HG02678 (cell line): ENCODE data around the gene APP.
A peak's percentile ranks its signal among the peaks of the same experiment; 100 is the strongest.
"Not testable (repeated sequence)": the region's sequence is repeated elsewhere in the genome, so short reads cannot be mapped to it uniquely, and the experiment has no call there.

Source experiments
- ATAC-seq: cut with Tn5 transposase; IDR thresholded peaks from one replicate; pipeline ENCODE4 v1.9.1; 2021; ENCODE audit warnings: mild to moderate bottlenecking, moderate library complexity; ENCODE audit not compliant: unreplicated experiment

The APP gene

DNA sequence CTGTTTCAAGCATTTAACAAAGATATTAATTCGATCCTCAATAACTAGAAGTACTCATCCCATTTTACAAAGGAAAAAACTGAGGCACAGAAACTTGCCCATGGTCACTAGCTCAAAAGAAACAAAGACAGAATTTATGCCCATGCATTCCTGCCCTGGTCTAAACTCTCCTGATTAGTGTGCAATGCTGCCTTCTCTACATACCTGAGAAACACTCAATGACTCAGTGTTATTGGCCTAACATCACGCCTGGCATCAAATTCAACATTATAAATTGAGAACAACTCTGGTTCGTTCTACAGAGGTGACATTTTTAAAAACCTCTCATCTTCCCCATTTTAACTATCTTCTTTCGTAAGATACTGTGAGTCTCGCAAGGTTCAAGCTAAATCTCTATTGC is 5.2 kb downstream of the APP start:
- ATAC-seq = no peak

DNA sequence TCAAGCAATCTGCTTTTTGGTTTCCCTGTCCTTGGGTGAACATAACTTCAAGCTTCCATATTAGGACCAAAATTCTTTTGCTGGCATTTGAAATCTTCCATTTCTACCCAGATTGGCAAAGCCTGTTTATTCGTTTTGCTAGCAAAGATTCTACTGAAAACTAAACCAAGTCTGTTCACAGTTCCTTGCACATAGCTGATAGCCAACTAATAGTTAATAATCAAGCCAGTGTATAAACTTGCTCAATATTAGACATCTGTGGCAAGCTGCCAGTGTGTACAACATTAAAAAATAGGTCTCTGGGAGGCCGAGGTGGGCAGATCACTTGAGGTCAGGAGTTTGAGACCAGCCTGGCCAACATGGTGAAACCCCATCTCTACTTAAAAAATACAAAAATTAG is 6.3 kb downstream of the APP start:
- no peak for ATAC-seq

GRCh38 chr21:26162081-26162480 is 8.5 kb downstream of the APP start:
- no peak for ATAC-seq

DNA sequence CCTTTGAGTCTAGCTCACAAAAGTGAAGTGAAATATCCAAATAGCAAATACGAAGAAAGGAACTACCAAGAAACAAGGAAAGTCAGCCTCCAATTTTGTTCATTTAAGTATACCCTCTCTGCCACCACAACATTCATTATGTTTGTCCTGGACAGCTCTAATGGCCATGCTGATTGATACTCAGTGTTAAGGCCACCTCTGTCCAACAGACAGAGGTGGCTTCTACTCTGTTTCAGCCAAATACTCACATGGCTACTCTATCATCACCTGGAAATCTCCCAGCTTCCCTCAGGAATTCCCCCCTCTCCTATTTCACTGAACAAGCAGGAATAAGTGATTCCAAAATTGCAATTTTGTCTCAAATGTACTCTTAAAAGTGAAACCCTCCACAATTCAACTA is 10.7 kb downstream of the APP start:
- no peak for ATAC-seq

DNA sequence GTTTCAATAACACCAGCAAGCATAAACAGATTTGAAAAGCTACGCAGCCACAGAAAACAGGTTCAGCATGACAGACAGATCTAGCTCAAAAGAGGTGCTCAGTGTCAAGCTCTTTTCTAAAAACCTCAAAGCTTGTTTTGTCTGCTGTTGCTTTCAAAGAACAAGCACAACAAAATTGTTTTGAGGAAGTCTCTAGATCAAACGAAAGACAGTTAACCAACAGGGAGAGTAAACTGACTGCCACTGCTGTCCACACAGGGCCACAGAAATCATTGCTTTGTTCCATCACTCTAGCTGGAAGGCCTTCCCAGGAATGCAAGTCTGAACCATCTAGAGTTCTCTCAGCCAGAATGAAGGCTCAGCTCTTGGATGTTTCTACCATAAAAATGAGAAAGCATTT is 12.8 kb downstream of the APP start:
- ATAC-seq = no peak

GRCh38 chr21:26154753-26155152 is 15.8 kb downstream of the APP start:
- no peak for ATAC-seq

DNA sequence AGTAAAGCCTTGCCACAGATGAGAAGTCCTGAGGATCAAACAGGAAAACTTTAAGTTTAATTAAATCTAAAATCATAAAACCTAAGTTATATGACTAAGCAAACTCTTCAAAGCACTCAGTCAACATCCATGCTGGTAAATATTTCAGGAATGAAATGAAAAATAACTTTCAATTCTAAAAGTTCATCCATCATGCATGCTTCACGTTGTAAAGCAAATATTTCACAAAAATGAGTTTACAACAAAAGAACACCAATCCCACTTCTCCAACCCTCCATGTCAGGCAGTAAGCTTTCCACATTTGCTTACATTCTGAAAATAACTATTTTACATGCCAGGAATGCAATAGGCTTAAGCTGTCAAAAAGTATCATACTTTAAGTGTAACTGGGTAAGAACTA is 16.8 kb downstream of the APP start:
- ATAC-seq = no peak

GRCh38 chr21:26148840-26149354 is 21.7 kb downstream of the APP start:
- ATAC-seq = no peak

GRCh38 chr21:26148071-26148839 is 22.3 kb downstream of the APP start:
- no peak for ATAC-seq

DNA sequence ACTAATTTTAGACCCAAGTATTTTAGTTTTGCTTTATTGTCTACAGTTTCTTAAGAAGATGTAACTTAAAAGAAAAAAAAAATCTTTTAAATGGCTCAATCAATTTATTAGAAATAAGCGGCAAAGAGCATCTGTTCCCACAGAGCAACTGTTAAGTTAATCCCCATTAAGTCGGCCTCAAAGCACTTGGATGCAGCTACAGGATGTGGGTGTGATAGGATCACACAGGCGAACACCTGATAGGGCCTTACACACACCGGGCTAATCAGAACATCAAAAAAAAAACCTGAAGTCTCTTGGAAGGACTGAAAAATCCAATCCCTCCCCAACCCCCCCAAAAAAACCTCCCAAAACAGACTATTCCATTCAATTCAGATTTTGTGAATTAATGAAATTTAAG is 23.0 kb downstream of the APP start:
- ATAC-seq = no peak

DNA sequence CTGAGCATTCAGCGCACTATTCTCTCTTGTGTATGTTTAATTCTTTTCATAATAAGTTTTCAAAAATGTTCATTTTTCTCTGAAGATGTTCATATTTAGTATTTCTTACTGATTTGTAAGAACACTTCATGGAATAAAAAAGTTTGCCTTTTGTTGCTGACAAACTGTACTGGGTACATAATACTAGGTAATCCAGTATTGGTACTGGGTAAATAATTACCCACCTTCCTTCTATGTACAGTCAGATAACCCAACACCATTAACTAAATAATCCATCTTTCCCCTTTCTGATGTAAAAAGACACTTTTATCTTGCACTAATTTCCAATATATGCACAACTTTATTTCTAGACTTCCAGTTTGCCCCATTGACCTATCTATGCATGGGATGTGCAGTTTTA is 23.9 kb downstream of the APP start:
- ATAC-seq = no peak

DNA sequence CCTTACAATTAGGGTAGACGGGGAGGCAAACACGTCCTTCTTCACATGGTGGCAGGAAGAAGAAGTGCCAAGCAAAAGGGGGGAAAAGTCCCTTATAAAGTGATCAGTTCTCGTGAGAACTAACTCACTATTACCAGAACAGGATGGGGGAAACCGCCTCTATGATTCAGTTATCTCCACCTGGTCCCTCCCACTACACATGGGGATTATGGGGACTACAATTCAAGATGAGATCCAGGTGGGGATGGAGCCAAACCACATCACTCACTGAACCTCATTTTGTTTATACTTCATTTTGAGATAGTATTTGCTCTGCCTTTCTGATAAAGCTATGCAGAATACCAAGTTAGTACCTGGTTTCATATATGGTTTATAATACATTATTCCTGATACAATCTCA is 26.5 kb downstream of the APP start:
- no peak for ATAC-seq

DNA sequence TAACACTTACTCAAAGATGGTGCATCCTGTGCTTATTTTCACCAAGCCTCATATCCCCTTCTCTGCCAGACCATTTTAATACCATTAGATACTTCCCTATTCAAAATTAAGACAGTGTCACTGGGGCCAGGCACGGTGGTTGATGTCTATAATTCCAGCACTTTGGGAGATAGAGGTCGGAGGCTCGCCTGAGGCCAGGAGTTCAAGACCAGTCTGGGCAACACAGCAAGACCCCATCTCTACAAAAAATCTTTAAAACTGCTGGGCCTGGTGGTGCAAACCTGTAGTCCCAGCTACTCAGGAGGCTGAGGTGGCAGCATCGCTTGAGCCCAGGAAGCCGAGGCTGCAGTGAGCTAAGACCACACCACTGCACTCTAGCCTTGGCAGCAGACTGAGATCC is 28.2 kb downstream of the APP start:
- ATAC-seq = no peak

GRCh38 chr21:26140926-26141325 is 29.6 kb downstream of the APP start:
- no peak for ATAC-seq

- ATAC-seq = no peak
These were observed 30.4 kb downstream of the APP start for GRCh38 chr21:26140164-26140579.

DNA sequence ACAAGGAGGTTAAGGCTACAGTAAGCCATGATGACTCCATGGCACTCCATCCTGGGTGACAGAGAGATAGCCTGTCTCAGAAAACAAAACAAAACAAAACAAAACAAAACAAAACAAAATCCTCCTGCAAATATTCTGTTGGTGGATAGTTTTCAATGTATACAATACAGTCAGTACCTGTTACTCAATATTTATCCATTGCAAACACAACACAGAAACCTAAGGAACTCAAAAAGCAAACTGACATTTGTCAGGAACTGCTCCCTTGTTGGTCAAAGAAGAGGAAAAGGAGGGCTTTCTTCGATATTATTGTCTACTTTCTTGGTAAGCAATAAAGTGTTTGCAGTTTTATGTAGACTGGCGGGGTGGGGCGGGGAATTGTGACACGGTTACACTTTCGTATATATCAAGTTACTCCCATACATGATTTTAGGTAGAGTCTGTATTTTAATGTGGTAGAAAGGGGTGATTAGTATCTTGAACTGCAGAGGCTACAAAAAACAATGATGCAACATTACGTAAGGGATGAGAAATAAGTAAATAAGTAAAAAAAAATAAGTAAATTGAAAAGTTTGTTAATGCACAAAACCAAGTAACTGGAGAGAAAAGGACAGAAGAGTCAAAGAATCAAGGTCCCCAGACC is 31.8 kb downstream of the APP start:
- ATAC-seq = no peak

GRCh38 chr21:26137379-26138060 is 33.0 kb downstream of the APP start:
- peak; percentile 35 for ATAC-seq

GRCh38 chr21:26136671-26137070 is 33.9 kb downstream of the APP start:
- ATAC-seq = peak; percentile 98

DNA sequence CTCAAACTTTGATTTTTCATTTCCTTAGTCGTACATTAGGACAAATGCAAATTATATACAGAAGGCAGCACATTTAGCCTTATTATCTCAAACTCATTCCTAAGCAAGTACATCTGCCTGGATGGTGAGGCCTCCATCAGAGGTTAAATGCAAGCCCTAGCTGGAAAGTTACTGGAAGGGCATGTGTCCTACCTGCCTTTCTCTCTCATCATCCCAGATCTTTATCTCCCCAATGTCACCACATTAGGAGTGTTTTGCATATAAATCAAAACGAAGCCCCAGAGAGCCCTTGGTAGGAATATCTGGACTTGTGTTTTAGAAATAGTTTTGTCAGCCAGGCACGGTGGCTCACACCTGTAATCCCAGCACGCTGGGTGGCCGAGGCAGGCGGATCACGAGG is 35.0 kb downstream of the APP start:
- no peak for ATAC-seq

DNA sequence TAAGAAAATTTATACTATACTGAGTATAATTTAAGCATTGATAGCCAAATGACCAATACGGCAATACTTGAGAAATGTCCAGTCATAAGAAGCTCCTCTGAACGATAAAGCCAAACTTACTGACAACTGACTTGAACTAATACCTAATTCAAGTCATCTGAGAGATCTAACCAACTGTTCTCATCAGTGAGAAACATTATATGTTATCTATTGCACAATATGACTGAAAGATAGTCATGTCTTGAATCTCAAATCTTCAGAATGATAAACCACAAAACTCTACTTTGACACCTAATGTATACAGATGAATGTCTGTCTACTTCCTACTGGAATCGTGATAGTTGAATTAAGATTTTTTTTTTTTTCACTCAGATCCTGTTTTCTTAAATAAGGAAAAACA is 39.0 kb downstream of the APP start:
- ATAC-seq = no peak

DNA sequence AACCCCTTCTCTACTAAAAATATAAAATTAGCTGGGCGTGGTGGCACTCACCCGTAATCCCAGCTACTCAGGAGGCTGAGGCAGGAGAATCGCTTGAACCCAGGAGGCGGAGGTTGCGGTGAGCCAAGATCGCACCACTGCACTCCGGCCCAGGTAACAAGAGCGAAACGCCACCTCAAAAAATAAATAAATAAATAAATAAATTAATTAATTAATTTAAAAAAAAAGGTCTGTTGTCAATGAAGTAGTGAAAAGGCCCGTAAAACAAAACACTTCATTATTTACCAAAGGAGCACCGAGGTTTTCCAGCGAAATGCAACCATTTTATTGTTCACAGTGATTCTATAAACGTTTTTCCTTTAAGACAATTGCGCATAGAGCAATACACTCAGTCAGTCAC is 39.5 kb downstream of the APP start:
- ATAC-seq = not testable (repeated sequence)
